HEK293 (cell line): ENCODE results near the gene GALNS.

Experiments used
- MZF1 ChIP-seq: fragments of 450-650 bp; formaldehyde crosslinking; IDR thresholded peaks from 2 replicates; pipeline ENCODE4 v1.5.1; 2017; ENCODE audit warnings: missing biosample characterization, missing genetic modification characterization, borderline replicate concordance
- ZNF571 ChIP-seq: fragments of 450-650 bp; formaldehyde crosslinking; IDR thresholded peaks from 2 replicates; pipeline ENCODE4 v1.5.0; 2017; ENCODE audit warnings: missing biosample characterization, missing genetic modification characterization
- TF ChIP-seq, protein P1 (sequence below): fragments of 450-650 bp; formaldehyde crosslinking; IDR thresholded peaks from 2 replicates; pipeline ENCODE4 v1.5.1; 2017; ENCODE audit warnings: missing biosample characterization, mild to moderate bottlenecking, missing genetic modification characterization, moderate library complexity

DNA sequence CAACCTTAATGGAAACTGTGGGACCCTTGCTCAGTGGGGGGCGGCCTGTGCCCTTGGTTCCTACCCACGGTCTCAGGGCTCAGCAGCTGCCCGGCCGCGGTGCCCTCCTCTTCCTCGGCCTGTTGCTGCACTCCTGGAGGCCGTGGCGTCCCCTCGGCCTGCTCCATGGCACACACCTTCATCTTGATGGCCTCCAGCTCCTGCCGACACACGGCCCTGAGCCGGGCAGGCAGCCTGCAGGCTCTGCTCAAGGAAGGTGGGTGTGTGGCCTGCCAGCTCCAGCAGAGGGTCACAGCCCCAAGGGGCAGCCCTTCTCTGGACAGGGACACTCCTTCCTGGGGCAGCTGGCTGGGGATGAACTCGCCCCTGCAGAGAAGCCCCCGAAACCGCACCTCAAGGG, 9.0 kb upstream of the GALNS start:
- TF ChIP-seq MZF1 (tag by site-specific recombination), result no peak
- TF ChIP-seq, protein P1, sequence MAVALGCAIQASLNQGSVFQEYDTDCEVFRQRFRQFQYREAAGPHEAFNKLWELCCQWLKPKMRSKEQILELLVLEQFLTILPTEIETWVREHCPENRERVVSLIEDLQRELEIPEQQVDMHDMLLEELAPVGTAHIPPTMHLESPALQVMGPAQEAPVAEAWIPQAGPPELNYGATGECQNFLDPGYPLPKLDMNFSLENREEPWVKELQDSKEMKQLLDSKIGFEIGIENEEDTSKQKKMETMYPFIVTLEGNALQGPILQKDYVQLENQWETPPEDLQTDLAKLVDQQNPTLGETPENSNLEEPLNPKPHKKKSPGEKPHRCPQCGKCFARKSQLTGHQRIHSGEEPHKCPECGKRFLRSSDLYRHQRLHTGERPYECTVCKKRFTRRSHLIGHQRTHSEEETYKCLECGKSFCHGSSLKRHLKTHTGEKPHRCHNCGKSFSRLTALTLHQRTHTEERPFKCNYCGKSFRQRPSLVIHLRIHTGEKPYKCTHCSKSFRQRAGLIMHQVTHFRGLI (tag by site-specific recombination), result no peak
- TF ChIP-seq ZNF571 (tag by site-specific recombination), result no peak
